Thoracic aorta (tissue), 2 donors: Measurements from ENCODE around the gene UBASH3A. TPM values are rescaled to one million over a fixed set of nuclear protein-coding genes. Genes with fewer than 3 reads are reported as not detected.

Experiments
- ATAC-seq: fragments of 150-250 bp; one replicate; pipeline ENCODE4 v1.8.0; 2017; ENCODE audit warnings: low read depth; ENCODE audit not compliant: insufficient number of reproducible peaks, low FRiP score
- DNase-seq: peaks from one replicate; pipeline ENCODE4 v3.0.0-alpha.2; 2020; ENCODE audit warnings: low spot score
- H3K27ac ChIP-seq, 2 donors: fragments of 200-600 bp; sonication (generic); 1 replicate in 1 of 2; 2 replicates in 1 of 2; pipeline ENCODE4 v1.5.1; 2016; ENCODE audit warnings: mild to moderate bottlenecking in 2 of 2, moderate library complexity in 2 of 2
- H3K27me3 ChIP-seq: fragments of 200-600 bp; sonication (generic); replicated peaks from 2 replicates; pipeline ENCODE4 v1.6.0; 2016; ENCODE audit warnings: mild to moderate bottlenecking; ENCODE audit not compliant: insufficient read depth
- H3K36me3 ChIP-seq: fragments of 200-600 bp; sonication (generic); one replicate; pipeline ENCODE4 v1.5.1; 2016
- H3K4me1 ChIP-seq, 2 donors: fragments of 200-600 bp; sonication (generic); 1 replicate in 1 of 2; 2 replicates in 1 of 2; pipeline versions ENCODE4 v1.5.1 to v1.6.0; 2016; ENCODE audit warnings: low read depth in 2 of 2, mild to moderate bottlenecking in 1 of 2; ENCODE audit not compliant: control insufficient read depth in 1 of 2
- H3K4me3 ChIP-seq: fragments of 200-600 bp; sonication (generic); 2 replicates; pipeline ENCODE4 v1.5.1; 2016; ENCODE audit warnings: mild to moderate bottlenecking
- H3K9me3 ChIP-seq: fragments of 200-600 bp; sonication (generic); 2 replicates; pipeline ENCODE4 v1.5.1; 2016
- CTCF ChIP-seq: fragments of 200-600 bp; sonication (generic); IDR thresholded peaks from one replicate; pipeline ENCODE4 v1.5.1; 2019; ENCODE audit warnings: antibody characterized with exemption
- total RNA-seq, 2 donors: library from RNA; depleted of rRNA; stranded (reverse); fragments of >200 nt; gene quantifications; one replicate each; pipeline versions ENCODE4 v1.1.0 to v1.2.3, GENCODE V29; 2016

Gene UBASH3A
- total RNA-seq = 1 to 10 TPM; 1.2 to 1.3 TPM

DNA sequence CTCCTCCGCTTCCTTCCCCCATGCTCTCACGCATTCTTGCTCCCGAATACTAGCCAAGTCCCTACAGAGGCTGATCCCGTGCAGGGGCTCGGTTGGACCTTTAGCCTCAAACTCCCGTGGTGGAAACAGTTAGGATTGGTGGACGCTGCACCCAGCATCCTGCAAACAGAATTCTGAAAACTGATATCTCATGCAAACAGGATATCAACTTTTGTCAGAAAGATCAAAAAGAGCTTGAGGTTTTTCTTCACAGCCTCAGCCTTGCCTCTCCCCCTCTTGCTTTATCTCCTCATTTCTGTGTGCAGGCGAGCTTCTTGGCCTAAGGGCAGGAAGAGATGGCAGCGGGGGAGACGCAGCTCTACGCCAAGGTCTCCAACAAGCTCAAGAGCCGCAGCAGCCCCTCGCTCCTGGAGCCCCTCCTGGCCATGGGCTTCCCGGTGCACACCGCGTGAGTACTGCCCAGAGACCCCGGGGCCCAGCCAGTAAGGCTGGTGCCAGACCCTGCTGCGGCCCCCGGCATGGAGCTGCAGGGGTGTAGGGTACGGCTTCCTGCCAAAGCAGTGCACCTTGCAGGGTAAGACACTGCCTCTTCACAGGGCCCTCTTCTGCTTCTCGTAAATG, at the start of gene UBASH3A:
Gene UBASH3A (plus strand): TSS at position 292 of the 621 bp plus-strand sequence. CDS start 44 bp downstream, at position 336.
- no peak for DNase-seq
- Histone ChIP-seq H3K27me3 (no peaks in the 10 kb centered on the region), H3K9me3 (peaks cover 3% of the 10 kb centered on the region), H3K4me1 (no peaks in the 10 kb centered on the region), H3K27ac (no peak within 1 kb of the TSS), H3K4me3 (peak within 1 kb of the TSS; percentile 16), H3K36me3 (no peaks in the 10 kb centered on the region)
- TF ChIP-seq CTCF = no peak
- ATAC-seq = no peak

- DNase-seq = no peak
- H3K27me3 ChIP-seq = no peaks in the 10 kb centered on the region
- H3K4me1 ChIP-seq = no peaks in the 10 kb centered on the region
- H3K36me3 ChIP-seq = no peaks in the 10 kb centered on the region
- no peak overlapping the region for H3K27ac ChIP-seq
- TF ChIP-seq CTCF = no peak
- H3K9me3 ChIP-seq = peaks cover 4% of the 10 kb centered on the region
- no peak overlapping the region for H3K4me3 ChIP-seq
- no peak for ATAC-seq
Observed at GRCh38 chr21:42356046-42356445, 47.7 kb upstream of the UBASH3A start.

DNA sequence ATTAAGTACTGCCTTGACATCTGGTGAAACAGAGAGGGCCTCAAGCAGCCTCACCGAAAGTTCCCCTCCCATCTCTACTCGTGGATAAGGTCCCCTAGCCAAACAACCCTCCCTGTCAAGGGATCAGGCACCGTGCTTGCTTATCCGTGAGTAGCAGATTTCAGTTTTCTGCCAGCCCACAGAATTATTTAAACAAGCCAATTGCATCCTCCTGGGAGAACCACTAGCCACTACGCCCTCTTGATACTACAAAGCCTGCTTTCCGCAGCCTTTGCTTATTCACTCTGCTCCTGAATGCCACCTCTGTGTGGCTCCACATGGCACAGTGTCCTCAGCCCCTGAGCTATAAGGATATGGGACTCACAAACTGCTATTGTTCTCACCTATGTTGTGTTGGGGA, 47.1 kb upstream of the UBASH3A start:
- no peak overlapping the region for H3K4me3 ChIP-seq
- TF ChIP-seq CTCF = no peak
- H3K27ac ChIP-seq = no peak overlapping the region
- ATAC-seq (no peak), DNase-seq (no peak)
- no peaks in the 10 kb centered on the region for H3K4me1 ChIP-seq
- H3K27me3 ChIP-seq = no peaks in the 10 kb centered on the region
- peaks cover 4% of the 10 kb centered on the region for H3K9me3 ChIP-seq
- H3K36me3 ChIP-seq = no peaks in the 10 kb centered on the region

DNA sequence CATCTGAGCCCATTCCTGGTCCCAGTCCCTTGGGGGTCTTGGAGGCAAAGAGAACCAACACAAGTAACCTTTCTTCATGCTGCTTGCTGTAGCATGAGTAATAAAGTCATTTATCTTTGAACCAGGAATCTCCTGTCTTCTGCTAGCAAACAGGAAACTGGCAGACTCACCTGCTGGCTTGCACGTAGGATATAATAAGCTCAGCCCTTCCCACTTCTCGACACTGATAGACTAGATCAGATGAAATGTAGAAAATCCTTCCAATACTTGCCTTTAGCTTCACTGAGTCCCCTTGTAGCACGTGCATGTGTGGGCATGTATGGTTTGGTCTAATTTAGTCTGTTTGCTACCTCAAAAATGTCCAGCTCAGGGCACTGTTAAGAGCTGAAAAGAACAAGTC, 46.4 kb upstream of the UBASH3A start:
- Histone ChIP-seq H3K9me3 (peaks cover 4% of the 10 kb centered on the region), H3K27me3 (no peaks in the 10 kb centered on the region), H3K4me1 (no peaks in the 10 kb centered on the region), H3K27ac (no peak overlapping the region), H3K36me3 (no peaks in the 10 kb centered on the region), H3K4me3 (no peak overlapping the region)
- TF ChIP-seq CTCF = no peak
- DNase-seq (no peak), ATAC-seq (no peak)

DNA sequence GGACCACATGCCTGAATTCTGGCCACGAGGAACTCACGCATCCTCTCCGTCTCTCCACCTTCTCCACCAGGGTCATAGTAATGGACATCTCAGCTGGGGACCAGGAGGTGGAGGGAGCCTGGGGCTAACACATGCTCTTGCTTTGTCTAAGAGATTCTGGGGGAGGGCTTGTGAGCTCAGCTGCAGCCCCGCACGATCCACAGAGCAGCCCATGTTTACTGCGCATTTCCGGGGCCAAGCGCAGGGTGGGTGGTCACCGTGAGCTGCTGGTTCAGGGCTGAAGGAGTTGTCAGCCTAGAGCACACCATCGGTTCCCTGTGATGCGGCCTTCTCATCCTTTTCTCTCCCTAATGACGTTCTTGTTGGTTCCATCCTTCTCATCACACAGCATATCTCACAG, 45.4 kb upstream of the UBASH3A start:
- ATAC-seq (no peak), DNase-seq (no peak)
- Histone ChIP-seq H3K27ac (no peak overlapping the region), H3K27me3 (no peaks in the 10 kb centered on the region), H3K4me3 (no peak overlapping the region), H3K4me1 (no peaks in the 10 kb centered on the region), H3K9me3 (peaks cover 4% of the 10 kb centered on the region), H3K36me3 (no peaks in the 10 kb centered on the region)
- no peak for TF ChIP-seq CTCF
